IMR-90 (cell line): ENCODE results near the gene PLXNA3. TPM values are rescaled to one million over a fixed set of nuclear protein-coding genes. Genes with fewer than 3 reads are reported as not detected.

Experiments used
- ATAC-seq: fragments of 200-7000 bp; cut with Tn5 transposase; 2 replicates; pipeline ENCODE4 v1.9.1; 2020; ENCODE audit warnings: low read depth, mild to moderate bottlenecking, moderate library complexity
- BruUV-seq: library from RNA; stranded (reverse); fragments of 400-500 nt; replicated peaks from 2 replicates; lab custom pipeline; 2021; lab: Mats Ljungman, UMichigan
- CTCF ChIA-PET: fragments of 300-600 bp; formaldehyde crosslinking; extraction: SDS; loops from one replicate; lab custom pipeline; 2021; ENCODE audit warnings: antibody characterized with exemption; lab: Yijun Ruan, JAX
- POLR2A ChIA-PET: fragments of 300-600 bp; sonication (Branson Sonifier 250); formaldehyde crosslinking; loops from one replicate; lab custom pipeline; 2022; ENCODE audit warnings: antibody characterized with exemption; ENCODE audit not compliant: unreplicated experiment; lab: Charles Lee
- DNase-seq: peaks from one replicate; pipeline ENCODE4 v3.0.0; 2013
- H2AFZ ChIP-seq: replicated peaks from 2 replicates; pipeline ENCODE3; 2013; ENCODE audit warnings: low read length, mild to moderate bottlenecking; ENCODE audit not compliant: poor library complexity
- H2AK5ac ChIP-seq: 2 replicates; pipeline ENCODE4 v1.6.1; 2013; ENCODE audit warnings: low read depth, low read length, inconsistent platforms
- H2AK9ac ChIP-seq: replicated peaks from 2 replicates; pipeline ENCODE3; 2013; ENCODE audit warnings: mild to moderate bottlenecking, low read depth, low read length, moderate library complexity; ENCODE audit not compliant: poor library complexity
- H2BK120ac ChIP-seq: 2 replicates; pipeline ENCODE4 v1.6.1; 2013; ENCODE audit warnings: low read depth, low read length, inconsistent platforms
- H2BK15ac ChIP-seq: 3 replicates; pipeline ENCODE4 v1.6.1; 2013; ENCODE audit warnings: low read depth, low read length, inconsistent platforms
- H2BK20ac ChIP-seq: 2 replicates; pipeline ENCODE4 v1.6.1; 2013; ENCODE audit warnings: low read depth, mild to moderate bottlenecking, inconsistent platforms, low read length, moderate library complexity
- H2BK5ac ChIP-seq: 2 replicates; pipeline ENCODE4 v1.6.1; 2013; ENCODE audit warnings: mild to moderate bottlenecking, low read depth, low read length, inconsistent platforms; ENCODE audit not compliant: poor library complexity, severe bottlenecking
- H3K14ac ChIP-seq: replicated peaks from 2 replicates; pipeline ENCODE4 v1.6.1; 2013; ENCODE audit warnings: low read depth, low read length, inconsistent platforms
- H3K18ac ChIP-seq: 2 replicates; pipeline ENCODE4 v1.6.1; 2013; ENCODE audit warnings: low read depth, low read length, control low read depth
- H3K23ac ChIP-seq: 2 replicates; pipeline ENCODE4 v1.6.1; 2013; ENCODE audit warnings: low read depth, low read length, inconsistent platforms
- H3K27ac ChIP-seq: 2 replicates; pipeline ENCODE4 v1.5.1; 2013; ENCODE audit warnings: mild to moderate bottlenecking, control low read depth, low read length; ENCODE audit not compliant: insufficient read depth
- H3K27me3 ChIP-seq: 2 replicates; pipeline ENCODE4 v1.6.1; 2013; ENCODE audit warnings: low read length; ENCODE audit not compliant: control insufficient read depth, insufficient read depth
- H3K36me3 ChIP-seq: 2 replicates; pipeline ENCODE4 v1.6.1; 2013; ENCODE audit warnings: low read length, mixed read lengths; ENCODE audit not compliant: control insufficient read depth, insufficient read depth
- H3K4ac ChIP-seq: 2 replicates; pipeline ENCODE4 v1.6.1; 2013; ENCODE audit warnings: low read depth, low read length, inconsistent platforms
- H3K4me1 ChIP-seq: 2 replicates; pipeline ENCODE4 v1.6.1; 2013; ENCODE audit warnings: low read length, mixed read lengths; ENCODE audit not compliant: control insufficient read depth, insufficient read depth
- H3K4me2 ChIP-seq: 2 replicates; pipeline ENCODE4 v1.6.1; 2013; ENCODE audit warnings: low read depth, mild to moderate bottlenecking, control low read depth, low read length, moderate library complexity
- H3K4me3 ChIP-seq: 2 replicates; pipeline ENCODE4 v1.5.1; 2013; ENCODE audit warnings: low read depth, mild to moderate bottlenecking, control low read depth, low read length, moderate library complexity; ENCODE audit not compliant: insufficient read depth
- H3K56ac ChIP-seq: 2 replicates; pipeline ENCODE4 v1.6.1; 2013; ENCODE audit warnings: low read length, inconsistent platforms; ENCODE audit not compliant: insufficient read depth; ENCODE audit errors: extremely low read depth
- H3K79me1 ChIP-seq, 2 experiments: 2 replicates each; pipeline ENCODE4 v1.6.1; 2013; ENCODE audit warnings: low read length in 2 of 2, inconsistent platforms in 1 of 2, low read depth in 1 of 2
- H3K9ac ChIP-seq: 2 replicates; pipeline ENCODE4 v1.6.1; 2013; ENCODE audit warnings: low read depth, low read length, control low read depth
- H3K9me1 ChIP-seq: 2 replicates; pipeline ENCODE4 v1.6.1; 2013; ENCODE audit warnings: low read length, inconsistent platforms; ENCODE audit not compliant: insufficient read depth
- H3K9me3 ChIP-seq: 2 replicates; pipeline ENCODE4 v1.6.1; 2013; ENCODE audit warnings: low read length; ENCODE audit not compliant: control insufficient read depth, insufficient read depth
- H4K20me1 ChIP-seq: 2 replicates; pipeline ENCODE4 v1.6.1; 2013; ENCODE audit warnings: low read length, inconsistent platforms; ENCODE audit not compliant: insufficient read depth
- H4K5ac ChIP-seq: 2 replicates; pipeline ENCODE4 v1.6.1; 2013; ENCODE audit warnings: mild to moderate bottlenecking, low read depth, low read length, control low read depth
- H4K8ac ChIP-seq, 2 experiments: 2 replicates each; pipeline ENCODE4 v1.6.1; 2013; ENCODE audit warnings: low read depth in 2 of 2, low read length in 2 of 2, control low read depth in 1 of 2, inconsistent platforms in 1 of 2
- H4K91ac ChIP-seq: 2 replicates; pipeline ENCODE4 v1.6.1; 2013; ENCODE audit warnings: low read depth, low read length, inconsistent platforms; ENCODE audit not compliant: insufficient read depth
- BHLHE40 ChIP-seq: fragments of 150-350 bp; IDR thresholded peaks from 2 replicates; pipeline ENCODE4 v1.6.1; 2016; ENCODE audit warnings: mild to moderate bottlenecking, low read depth, low read length
- CEBPB ChIP-seq: IDR thresholded peaks from 2 replicates; pipeline ENCODE4 v1.6.1; 2012; ENCODE audit warnings: low read depth, low read length, improper control_type of control experiment
- CHD1 ChIP-seq: IDR thresholded peaks from 2 replicates; pipeline ENCODE4 v1.6.1; 2012; ENCODE audit warnings: low read depth, low read length, improper control_type of control experiment
- CTCF ChIP-seq: conservative IDR thresholded peaks from 2 replicates; pipeline ENCODE4 v1.5.1; 2012; ENCODE audit warnings: mild to moderate bottlenecking, low read depth, low read length, improper control_type of control experiment
- ELK1 ChIP-seq: fragments of 150-350 bp; IDR thresholded peaks from 2 replicates; pipeline ENCODE4 v1.6.1; 2016; ENCODE audit warnings: low read depth, mild to moderate bottlenecking, low read length, moderate library complexity, borderline replicate concordance
- FOS ChIP-seq: fragments of 150-350 bp; IDR thresholded peaks from 2 replicates; pipeline ENCODE4 v1.6.1; 2016; ENCODE audit warnings: low read depth, low read length
- MAFK ChIP-seq: IDR thresholded peaks from 2 replicates; pipeline ENCODE4 v1.6.1; 2012; ENCODE audit warnings: low read depth, low read length, improper control_type of control experiment
- MAZ ChIP-seq: IDR thresholded peaks from 2 replicates; pipeline ENCODE4 v1.6.1; 2012; ENCODE audit warnings: low read depth, mild to moderate bottlenecking, low read length, improper control_type of control experiment, moderate library complexity, borderline replicate concordance
- MXI1 ChIP-seq: IDR thresholded peaks from 2 replicates; pipeline ENCODE4 v1.6.1; 2012; ENCODE audit warnings: low read depth, mild to moderate bottlenecking, low read length, moderate library complexity, borderline replicate concordance
- NFE2L2 ChIP-seq: fragments of 150-350 bp; IDR thresholded peaks from 2 replicates; pipeline ENCODE4 v1.6.1; 2016; ENCODE audit warnings: low read depth, mild to moderate bottlenecking, low read length
- POLR2A ChIP-seq: IDR thresholded peaks from 2 replicates; pipeline ENCODE4 v1.6.1; 2012; ENCODE audit warnings: mild to moderate bottlenecking, low read depth, low read length
- RAD21 ChIP-seq: IDR thresholded peaks from 2 replicates; pipeline ENCODE4 v1.6.1; 2012; ENCODE audit warnings: low read length, improper control_type of control experiment
- RCOR1 ChIP-seq: IDR thresholded peaks from 2 replicates; pipeline ENCODE4 v1.6.1; 2012; ENCODE audit warnings: mild to moderate bottlenecking, low read length, improper control_type of control experiment; ENCODE audit not compliant: insufficient replicate concordance
- RFX5 ChIP-seq: IDR thresholded peaks from 2 replicates; pipeline ENCODE4 v1.8.0; 2012; ENCODE audit warnings: low read depth, mild to moderate bottlenecking, low read length, moderate library complexity
- SMC3 ChIP-seq: fragments of 150-350 bp; IDR thresholded peaks from 2 replicates; pipeline ENCODE4 v1.6.1; 2016; ENCODE audit warnings: low read depth, mild to moderate bottlenecking, antibody characterized with exemption, low read length, moderate library complexity
- WGBS, 2 experiments: methylation state at CpG; one replicate each; pipeline versions ENCODE4 v1.1.5 to v1.1.7; 2013; ENCODE audit warnings: missing lambda C conversion rate in 2 of 2; ENCODE audit not compliant: insufficient read length in 1 of 2; ENCODE audit errors: extremely low coverage in 2 of 2; 5-methylcytosine and 5-hydroxymethylcytosine counted together
- dilution Hi-C: fragments of 300-500 bp; cut with HindIII; formaldehyde crosslinking; loops from one replicate; pipeline ENCODE4 v1.14.3; 2018; ENCODE audit warnings: low sequenced_read_pairs; ENCODE audit not compliant: unreplicated experiment
- in situ Hi-C: fragments of 300-500 bp; cut with MboI; formaldehyde crosslinking; loops from 3 replicates; pipeline ENCODE4 v1.14.3; 2019; ENCODE audit warnings: low sequenced_read_pairs, inconsistent platforms, mixed read lengths
- intact Hi-C: fragments of 100-400 bp; cut with micrococcal nuclease; formaldehyde crosslinking; loops from 2 replicates; pipeline ENCODE4 v1.10.0; 2022
- polyA plus RNA-seq, 3 experiments: library from polyadenylated mRNA; depleted of rRNA; stranded (reverse); fragments of >200 nt; gene quantifications; 2 replicates each; pipeline ENCODE4 v1.2.3, GENCODE V29; 2012; ENCODE audit warnings: low replicate concordance in 1 of 3
- total RNA-seq: library from RNA; depleted of rRNA; stranded (reverse); fragments of >200 nt; gene quantifications from 2 replicates; pipeline ENCODE4 v1.2.3, GENCODE V29; 2012
- TF ChIP-seq, protein P1 (sequence below): fragments of 150-350 bp; IDR thresholded peaks from 2 replicates; pipeline ENCODE4 v1.6.1; 2017; ENCODE audit warnings: mild to moderate bottlenecking, antibody characterized with exemption, low read length, low read depth

PLXNA3 gene
- total and polyA plus RNA-seq, 2 of the 4 experiments (the other 2 are of a cell fraction) = 4.3 to 111 TPM

DNA sequence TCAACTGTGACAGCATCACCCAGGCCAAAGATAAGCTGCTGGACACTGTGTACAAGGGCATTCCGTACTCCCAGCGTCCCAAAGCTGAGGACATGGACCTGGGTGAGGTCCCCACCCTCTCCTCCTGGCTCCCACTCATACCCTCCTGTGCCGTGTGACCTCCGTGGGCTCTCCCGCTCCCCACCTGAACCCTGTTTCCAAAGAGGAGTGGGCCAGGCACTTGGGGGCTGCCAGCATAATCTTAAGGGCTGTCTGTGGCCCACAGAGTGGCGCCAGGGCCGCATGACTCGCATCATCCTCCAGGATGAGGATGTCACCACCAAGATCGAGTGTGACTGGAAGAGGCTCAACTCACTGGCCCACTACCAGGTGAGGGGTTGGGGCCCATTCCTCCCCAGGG is 11.0 kb downstream of the PLXNA3 start:
- no peak overlapping the region for H4K91ac ChIP-seq
- H2BK5ac ChIP-seq = no peak overlapping the region
- H3K27me3 ChIP-seq = no peaks in the 10 kb centered on the region
- ChIA-PET CTCF (no interaction called here), POLR2A (no interaction called here)
- no peak overlapping the region for H3K27ac ChIP-seq
- no peak overlapping the region for H3K4ac ChIP-seq
- no peak overlapping the region for H2BK120ac ChIP-seq
- no peak overlapping the region for H2AK9ac ChIP-seq
- ATAC-seq = no peak
- no peak overlapping the region for H2AFZ ChIP-seq
- no peak for TF ChIP-seq CTCF
- TF ChIP-seq MXI1 = no peak
- no peak for TF ChIP-seq MAZ
- TF ChIP-seq POLR2A = no peak
- no peak for TF ChIP-seq ELK1
- TF ChIP-seq CHD1 = no peak
- TF ChIP-seq, protein P1, sequence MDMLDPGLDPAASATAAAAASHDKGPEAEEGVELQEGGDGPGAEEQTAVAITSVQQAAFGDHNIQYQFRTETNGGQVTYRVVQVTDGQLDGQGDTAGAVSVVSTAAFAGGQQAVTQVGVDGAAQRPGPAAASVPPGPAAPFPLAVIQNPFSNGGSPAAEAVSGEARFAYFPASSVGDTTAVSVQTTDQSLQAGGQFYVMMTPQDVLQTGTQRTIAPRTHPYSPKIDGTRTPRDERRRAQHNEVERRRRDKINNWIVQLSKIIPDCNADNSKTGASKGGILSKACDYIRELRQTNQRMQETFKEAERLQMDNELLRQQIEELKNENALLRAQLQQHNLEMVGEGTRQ = no peak
- TF ChIP-seq CEBPB = no peak
- no peak for TF ChIP-seq NFE2L2
- TF ChIP-seq RAD21 = no peak
- no peak for TF ChIP-seq SMC3
- TF ChIP-seq BHLHE40 = no peak
- TF ChIP-seq RCOR1 = no peak
- no peak for TF ChIP-seq FOS
- TF ChIP-seq MAFK = no peak
- TF ChIP-seq RFX5 = no peak
- WGBS, 2 experiments = no CpG with 5 or more reads among the region's 9 CpGs
- no peaks in the 10 kb centered on the region; the same call in 1 of the 2 replicates for H4K20me1 ChIP-seq
- in situ Hi-C loops = no loop called here
- no peak overlapping the region for H4K5ac ChIP-seq
- DNase-seq = no peak
- dilution Hi-C loops = no loop called here
- H3K14ac ChIP-seq = no peak overlapping the region
- H3K9ac ChIP-seq = no peak overlapping the region
- H3K36me3 ChIP-seq = peaks cover 77% of the 10 kb centered on the region
- no TSS peak for BruUV-seq
- no peaks in the 10 kb centered on the region for H3K79me1 ChIP-seq
- no peak overlapping the region for H3K4me2 ChIP-seq
- no peak overlapping the region for H4K8ac ChIP-seq
- H2BK15ac ChIP-seq = no peak overlapping the region
- no peak overlapping the region for H3K4me3 ChIP-seq
- H2AK5ac ChIP-seq = no peak overlapping the region
- H2BK20ac ChIP-seq = no peak overlapping the region
- intact Hi-C loops = no loop called here
- H3K23ac ChIP-seq = no peak overlapping the region
- H3K56ac ChIP-seq = no peak overlapping the region
- H3K4me1 ChIP-seq = no peaks in the 10 kb centered on the region
- no peak overlapping the region for H3K18ac ChIP-seq
- peaks cover 2% of the 10 kb centered on the region; the same call in 1 of the 2 replicates for H3K9me3 ChIP-seq
- H3K9me1 ChIP-seq = no peaks in the 10 kb centered on the region
